Stimulated activated CD4-positive, alpha-beta T cell treated with anti-CD3 and anti-CD28 coated beads, Interleukin-12 subunit alpha, Interleukin-12 subunit beta, amount 100 ng/mL, for 4 hours (primary cell): ENCODE results near the gene CREB1.
"Not testable (repeated sequence)": the region's sequence is repeated elsewhere in the genome, so short reads cannot be mapped to it uniquely, and the experiment has no call there.

Experiments used
- DNase-seq: peaks from one replicate; pipeline ENCODE4 v3.0.0-alpha.2; 2020

Gene CREB1

GRCh38 chr2:207529330-207530159 lies at the start of gene CREB1:
CREB1 (plus strand) TSS chr2:207529962; CDS start chr2:207555636, 25,674 bp downstream.
- DNase-seq = peak; percentile 100

- no peak for DNase-seq
Measured at GRCh38 chr2:207480521-207481040, 49.2 kb upstream of the CREB1 start.

- no peak for DNase-seq
Measured at GRCh38 chr2:207481924-207482323, 47.8 kb upstream of the CREB1 start.

GRCh38 chr2:207482630-207483029 lies 47.1 kb upstream of the CREB1 start:
- no peak for DNase-seq

GRCh38 chr2:207483066-207483465 lies 46.7 kb upstream of the CREB1 start:
- no peak for DNase-seq

GRCh38 chr2:207483477-207483876 lies 46.3 kb upstream of the CREB1 start:
- DNase-seq = no peak

- DNase-seq = no peak
Measured at GRCh38 chr2:207484444-207485391, 45.0 kb upstream of the CREB1 start.

GRCh38 chr2:207487650-207488311 lies 42.0 kb upstream of the CREB1 start:
- DNase-seq = no peak

- no peak for DNase-seq
Measured at GRCh38 chr2:207489251-207489650, 40.5 kb upstream of the CREB1 start.

- no peak for DNase-seq
Measured at GRCh38 chr2:207490441-207490840, 39.3 kb upstream of the CREB1 start.

- no peak for DNase-seq
Measured at GRCh38 chr2:207491086-207491485, 38.7 kb upstream of the CREB1 start.

GRCh38 chr2:207491956-207492355 lies 37.8 kb upstream of the CREB1 start:
- DNase-seq = no peak

- DNase-seq = no peak
Measured at GRCh38 chr2:207492461-207492860, 37.3 kb upstream of the CREB1 start.

- no peak for DNase-seq
Measured at GRCh38 chr2:207494137-207494536, 35.6 kb upstream of the CREB1 start.

GRCh38 chr2:207496936-207497335 lies 32.8 kb upstream of the CREB1 start:
- DNase-seq = not testable (repeated sequence)

- no peak for DNase-seq
Measured at GRCh38 chr2:207497596-207497995, 32.2 kb upstream of the CREB1 start.

GRCh38 chr2:207498427-207498826 lies 31.3 kb upstream of the CREB1 start:
- DNase-seq = no peak

GRCh38 chr2:207499114-207499513 lies 30.6 kb upstream of the CREB1 start:
- no peak for DNase-seq

GRCh38 chr2:207501802-207502576 lies 27.8 kb upstream of the CREB1 start:
- DNase-seq = no peak

GRCh38 chr2:207502577-207503198 lies 27.1 kb upstream of the CREB1 start:
- DNase-seq = no peak

GRCh38 chr2:207503234-207503633 lies 26.5 kb upstream of the CREB1 start:
- no peak for DNase-seq
